Ovary (tissue), 3 donors: ENCODE data around the gene GPN2.

ENCODE experiments used
- CTCF ChIP-seq, 3 donors: fragments of 450-650 bp in 2 of 3; fragments of 200-600 bp in 1 of 3; IDR thresholded peaks; one replicate each; pipeline versions ENCODE4 v1.5.1 to v1.8.0; 2016 to 2022; ENCODE audit warnings: antibody characterized with exemption in 3 of 3, mild to moderate bottlenecking in 1 of 3
- EP300 ChIP-seq: sonication (generic); formaldehyde crosslinking; IDR thresholded peaks from one replicate; pipeline ENCODE4 v1.6.1; 2017; ENCODE audit warnings: antibody characterized with exemption
- POLR2A ChIP-seq: fragments of 450-650 bp; IDR thresholded peaks from one replicate; pipeline ENCODE4 v1.6.1; 2017; ENCODE audit warnings: antibody characterized with exemption, mild to moderate bottlenecking, moderate library complexity
- donor health status: DM: no; HTN: no; CAD: no.

GRCh38 chr1:26894263-26894662 lies 4.2 kb upstream of the GPN2 start:
- TF ChIP-seq CTCF (IDR thresholded peaks at IDR 0.05) (no peak), POLR2A (no peak), EP300 (no peak)
